Right lobe of liver (tissue), 4 donors: ENCODE results near the gene UBAP1.

Source experiments
- CTCF ChIP-seq, 4 donors: fragments of 200-600 bp in 3 of 4; fragments of 450-650 bp in 1 of 4; IDR thresholded peaks; one replicate each; pipeline versions ENCODE4 v1.5.1 to v1.8.0; 2016 to 2022; ENCODE audit warnings: antibody characterized with exemption in 4 of 4, mild to moderate bottlenecking in 2 of 4
- POLR2A ChIP-seq: fragments of 450-650 bp; IDR thresholded peaks from one replicate; pipeline ENCODE4 v1.6.1; 2017; ENCODE audit warnings: antibody characterized with exemption, mild to moderate bottlenecking
- donor health status: DM: no; HTN: no; CAD: no.
- donor health status: DM: no; HTN: no; CAD: no.
- donor health status: DM: no; HTN: yes; CAD: no.

DNA sequence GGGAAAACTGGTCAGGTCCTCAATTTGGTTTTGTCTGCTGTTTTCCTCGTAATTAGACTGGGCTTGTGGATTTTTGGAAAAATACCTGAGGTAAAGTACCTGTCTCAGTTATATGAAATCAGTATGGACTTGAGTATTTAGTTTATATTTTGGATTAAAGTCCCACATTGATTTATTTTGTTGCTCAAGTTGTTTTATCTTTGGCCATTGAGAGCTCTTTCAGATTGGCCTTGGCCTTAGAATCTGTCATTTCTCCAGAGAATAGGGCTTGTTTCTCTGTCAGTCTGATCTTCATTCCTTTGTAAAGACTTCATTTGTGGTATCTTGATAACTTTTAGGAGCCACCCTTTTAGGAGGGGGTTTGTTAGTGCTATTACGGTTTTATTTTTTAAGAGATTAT, 21.2 kb downstream of the UBAP1 start:
- TF ChIP-seq POLR2A (no peak), CTCF (IDR thresholded peaks at IDR 0.05) (no peak)
